T-helper 1 cell treated with Interleukin-12 subunit alpha and Interleukin-12 subunit beta and Interleukin-4 antibody, amounts not matched to agents 30 ng/mL and 1 ng/mL, for 36 hours (primary cell): ENCODE measurements around the gene SEMA4B. TPM values are rescaled to one million over a fixed set of nuclear protein-coding genes. Genes with fewer than 3 reads are reported as not detected.
"Not testable (repeated sequence)": the region's sequence is repeated elsewhere in the genome, so short reads cannot be mapped to it uniquely, and the experiment has no call there.

Experiments used
- intact Hi-C: fragments of 100-400 bp; cut with micrococcal nuclease; formaldehyde crosslinking; loops from one replicate; pipeline ENCODE4 v1.15.1; 2024
- total RNA-seq: library from RNA; stranded (reverse); gene quantifications from 2 replicates; pipeline ENCODE4 v1.2.3, GENCODE V29; 2022

Gene SEMA4B
- total RNA-seq, 1 donor from 2014 or later = 27.5 TPM

GRCh38 chr15:90243943-90244639 lies 43.0 kb downstream of the SEMA4B start:
- intact Hi-C loops = no loop called here

- intact Hi-C loops = loop anchor here (1.0 kb wide), 2 partner anchors 14 to 17 kb away; partner anchors contain the start of genes GDPGP1 and NGRN
These were observed 47.7 kb downstream of the SEMA4B start for GRCh38 chr15:90248789-90249202.

- intact Hi-C loops = loop anchor here (1.0 kb wide), 2 partner anchors 15 to 16 kb away; partner anchors contain the start of genes GDPGP1 and NGRN
These were observed 48.2 kb downstream of the SEMA4B start, which contains the start of gene TTLL13 for GRCh38 chr15:90249203-90249863. Gene TTLL13, plus strand, starts transcription at chr15:90249556. Its CDS starts 1,075 bp downstream, at chr15:90250631.

GRCh38 chr15:90257776-90258175 lies 56.6 kb downstream of the SEMA4B start:
- intact Hi-C loops = no loop called here

GRCh38 chr15:90259524-90259923 lies 58.4 kb downstream of the SEMA4B start:
- intact Hi-C loops = no loop called here

- intact Hi-C loops = loop anchor here (10.0 kb wide), 1 partner anchor 366 kb away; the partner anchor contains the start of gene AP3S2
These were observed 59.6 kb downstream of the SEMA4B start for GRCh38 chr15:90260731-90261130.

- intact Hi-C loops = loop anchor here (10.0 kb wide), 1 partner anchor 367 kb away; the partner anchor contains the start of gene AP3S2
These were observed 60.7 kb downstream of the SEMA4B start for GRCh38 chr15:90261811-90262210.

GRCh38 chr15:90262426-90262825 lies 61.3 kb downstream of the SEMA4B start:
- intact Hi-C loops = loop anchor here (10.0 kb wide), 1 partner anchor 368 kb away; the partner anchor contains the start of gene AP3S2

GRCh38 chr15:90264671-90265070 lies 63.5 kb downstream of the SEMA4B start:
- intact Hi-C loops = loop anchor here (1.0 to 10.0 kb wide), 13 partner anchors 15 to 670 kb away; partner anchors contain the start of genes AP3S2, BLM, GDPGP1 and IQGAP1

GRCh38 chr15:90265271-90266060 lies 64.3 kb downstream of the SEMA4B start, which contains the start of gene NGRN:
Gene NGRN, plus strand, starts transcription at chr15:90265672. Its CDS starts 41 bp downstream, at chr15:90265713.
- intact Hi-C loops = loop anchor here (1.0 to 10.0 kb wide), 13 partner anchors 16 to 669 kb away; partner anchors contain the start of genes AP3S2, BLM, GDPGP1 and IQGAP1

- intact Hi-C loops = loop anchor here (10.0 kb wide), 1 partner anchor 371 kb away; the partner anchor contains the start of gene AP3S2
These were observed 64.9 kb downstream of the SEMA4B start for GRCh38 chr15:90266061-90266431.

- intact Hi-C loops = loop anchor here (10.0 kb wide), 1 partner anchor 372 kb away; the partner anchor contains the start of gene AP3S2
These were observed 65.4 kb downstream of the SEMA4B start for GRCh38 chr15:90266485-90266884.

- intact Hi-C loops = loop anchor here (10.0 kb wide), 1 partner anchor 374 kb away; the partner anchor contains the start of gene AP3S2
These were observed 67.3 kb downstream of the SEMA4B start for GRCh38 chr15:90268415-90268814.

GRCh38 chr15:90270502-90271150 lies 69.5 kb downstream of the SEMA4B start:
- intact Hi-C loops = no loop called here

- intact Hi-C loops = no loop called here
These were observed 70.5 kb downstream of the SEMA4B start for GRCh38 chr15:90271459-90272166.

- intact Hi-C loops = not testable (repeated sequence)
These were observed 77.3 kb downstream of the SEMA4B start for GRCh38 chr15:90278467-90278866.
